HT1080 (cell line): ENCODE data around the gene ATP2A3. TPM values are rescaled to one million over a fixed set of nuclear protein-coding genes. Genes with fewer than 3 reads are reported as not detected.

ENCODE experiments used
- DNase-seq: peaks from one replicate; pipeline ENCODE4 v3.0.0-alpha.2; 2015; ENCODE audit warnings: low read depth
- total RNA-seq: library from RNA; depleted of rRNA; stranded (reverse); fragments of >200 nt; shearing (Covaris generic); gene quantifications from 2 replicates; pipeline ENCODE4 v1.2.3, GENCODE V29; 2014

The ATP2A3 gene
- total RNA-seq, 1 experiment from 2014 or later = not detected

- no peak for DNase-seq
Measured at GRCh38 chr17:3929764-3930163, 34.5 kb downstream of the ATP2A3 start.

DNA sequence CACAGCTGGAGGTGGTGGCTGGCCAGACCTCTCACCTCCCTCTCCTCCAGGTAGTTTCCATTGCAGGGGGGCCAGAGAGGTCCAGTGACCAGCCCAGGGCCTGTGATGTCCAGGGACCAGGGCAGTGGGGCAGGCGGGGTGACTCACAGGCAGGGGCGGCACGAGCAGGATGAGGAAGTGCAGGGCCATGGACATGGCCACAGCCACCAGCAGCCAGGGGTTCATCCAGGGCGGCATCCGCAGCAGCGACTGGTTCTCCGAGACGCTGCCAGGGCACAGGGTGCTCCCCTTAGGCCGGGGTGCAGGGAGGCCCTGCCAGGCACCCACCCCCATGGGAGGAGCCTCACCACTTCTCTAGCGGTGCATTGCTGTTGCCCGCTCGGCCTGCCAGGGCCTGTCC lies 35.1 kb downstream of the ATP2A3 start:
- no peak for DNase-seq

- no peak for DNase-seq
Measured at GRCh38 chr17:3928406-3928805, 35.8 kb downstream of the ATP2A3 start.

DNA sequence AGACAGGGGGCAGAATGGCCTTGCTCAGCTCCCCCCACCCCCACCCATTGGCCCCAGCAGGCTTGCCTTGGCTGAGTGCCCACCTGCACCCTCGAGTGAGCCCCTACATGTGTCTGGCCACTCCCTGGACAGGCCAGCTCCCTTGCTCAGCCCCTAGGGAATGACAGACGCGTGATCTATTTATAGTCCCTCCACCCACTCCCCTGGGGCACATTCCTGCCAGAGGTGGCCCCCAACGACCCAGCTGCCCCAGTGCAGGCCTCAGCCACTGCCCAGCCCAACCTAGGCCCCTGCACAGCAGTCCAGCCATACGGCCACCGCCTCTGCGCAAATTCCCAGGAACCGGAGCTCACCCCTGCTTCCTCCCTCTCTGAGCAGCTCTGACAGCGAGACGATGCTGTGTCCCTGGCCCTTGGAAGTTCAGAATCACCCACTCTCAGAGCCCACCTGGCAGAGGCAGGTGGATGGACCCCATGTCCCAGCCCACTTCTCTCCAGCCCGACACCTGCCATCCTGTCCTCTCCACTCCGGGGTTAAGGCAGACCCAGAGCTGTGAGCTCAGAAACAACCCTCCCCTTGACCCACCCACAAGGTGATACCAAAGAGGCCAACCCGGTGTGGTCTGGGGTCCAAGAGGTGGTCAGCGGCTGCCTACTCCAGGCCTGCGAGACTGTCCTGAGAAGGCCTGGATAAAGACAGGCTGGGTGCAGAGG lies 36.5 kb downstream of the ATP2A3 start:
- no peak for DNase-seq

GRCh38 chr17:3926860-3927627 lies 37.2 kb downstream of the ATP2A3 start:
- DNase-seq = no peak

- no peak for DNase-seq
Measured at GRCh38 chr17:3925684-3926485, 38.4 kb downstream of the ATP2A3 start.

GRCh38 chr17:3924512-3925350 lies 39.5 kb downstream of the ATP2A3 start:
- DNase-seq = no peak

DNA sequence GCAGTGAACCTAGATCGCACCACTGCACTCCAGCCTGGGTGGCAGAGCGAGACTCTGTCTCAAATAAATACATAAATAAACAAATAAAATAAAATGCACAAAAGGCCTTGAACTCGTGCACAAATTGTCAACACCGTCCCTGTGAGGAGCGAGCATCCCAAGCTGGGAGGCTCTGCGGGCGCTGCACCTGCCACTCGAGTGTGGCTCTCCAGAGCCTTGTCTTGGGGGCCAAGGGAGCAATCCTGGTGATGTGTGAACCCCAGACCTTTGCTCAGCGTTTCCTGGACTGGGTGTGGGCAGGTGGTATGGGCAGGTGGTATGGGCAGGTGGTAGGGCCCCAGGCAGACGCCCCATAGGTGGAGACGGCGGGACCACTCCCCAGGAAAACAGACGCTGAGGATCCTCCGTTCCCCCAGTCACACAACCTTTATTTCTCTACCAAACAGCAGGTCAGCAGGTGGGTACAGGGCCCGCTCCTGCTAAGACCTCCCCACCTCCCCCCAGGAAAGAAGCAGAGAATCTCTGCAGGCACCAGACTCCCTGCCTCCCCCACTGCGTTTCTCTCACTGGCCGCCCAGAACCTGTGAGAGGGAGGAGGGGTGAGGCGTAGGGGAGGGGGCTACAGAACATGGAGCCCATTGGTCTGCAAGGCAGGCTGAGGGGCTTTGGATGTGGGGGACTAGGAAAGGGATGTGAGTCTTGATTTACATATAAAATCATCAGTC lies 40.6 kb downstream of the ATP2A3 start:
- DNase-seq = no peak

- no peak for DNase-seq
Measured at GRCh38 chr17:3922765-3923164, 41.5 kb downstream of the ATP2A3 start.

- DNase-seq = no peak
Measured at GRCh38 chr17:3921502-3922319, 42.5 kb downstream of the ATP2A3 start.

DNA sequence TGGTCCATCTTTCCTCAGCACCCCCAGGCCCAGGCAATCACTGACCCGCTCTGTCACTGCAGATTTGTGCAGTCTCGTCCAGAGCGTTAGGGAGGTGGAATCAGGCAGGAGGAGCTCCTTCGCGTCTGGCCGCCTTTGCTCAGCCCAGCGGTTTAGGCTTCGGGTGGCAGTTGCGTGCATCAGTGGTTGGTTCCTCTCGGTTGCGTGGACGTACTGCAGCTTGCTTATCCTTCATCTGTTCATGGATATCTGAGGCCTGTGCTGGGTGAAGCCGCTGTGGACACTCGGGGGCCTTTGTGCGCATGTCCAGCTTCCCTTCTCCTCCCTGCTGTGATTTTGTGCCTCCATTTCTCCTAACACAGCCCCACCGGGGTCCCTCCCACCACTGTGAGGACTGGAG lies 43.2 kb downstream of the ATP2A3 start:
- no peak for DNase-seq

- DNase-seq = no peak
Measured at GRCh38 chr17:3919123-3919624, 45.1 kb downstream of the ATP2A3 start.

DNA sequence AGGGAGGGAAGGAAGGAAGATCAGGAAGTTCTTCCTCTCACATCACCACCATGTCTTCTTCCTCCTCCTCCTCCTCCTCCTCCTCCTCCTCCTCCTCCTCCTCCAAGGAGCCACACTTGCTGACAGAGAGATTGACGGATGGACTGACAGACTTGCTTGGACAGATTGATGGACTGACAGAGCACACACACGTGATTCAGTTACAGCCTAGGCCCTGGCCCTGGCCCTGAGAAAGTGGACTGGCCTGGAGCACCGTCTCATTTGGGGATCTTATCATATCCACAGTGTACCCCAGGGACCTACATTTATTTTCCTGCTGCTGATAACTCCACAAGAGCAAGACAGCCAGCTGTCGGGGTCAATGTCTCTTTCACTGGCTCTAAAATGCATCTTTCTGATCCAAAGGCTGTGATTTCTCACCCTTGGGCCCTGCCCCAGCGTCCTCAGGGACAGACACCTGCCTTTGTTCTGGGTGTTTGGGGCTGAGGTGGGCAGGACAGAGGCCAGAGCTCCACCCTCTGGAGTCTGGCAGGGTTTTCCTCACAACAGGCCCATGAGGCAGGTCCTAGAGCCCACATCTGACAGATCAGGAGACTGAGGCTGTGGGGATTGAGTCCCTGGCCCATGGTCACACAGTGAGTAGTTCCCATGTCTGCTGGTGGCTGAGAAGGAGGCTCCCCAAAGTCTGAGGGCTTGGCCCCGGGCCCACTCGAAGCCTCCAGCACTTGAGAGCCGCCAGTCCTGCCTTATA lies 45.7 kb downstream of the ATP2A3 start:
- no peak for DNase-seq

- no peak for DNase-seq
Measured at GRCh38 chr17:3917391-3917931, 46.8 kb downstream of the ATP2A3 start.

GRCh38 chr17:3916825-3917224 lies 47.4 kb downstream of the ATP2A3 start:
- DNase-seq = no peak

- peak; percentile 24 for DNase-seq
Measured at GRCh38 chr17:3915995-3916696, 48.1 kb downstream of the ATP2A3 start, which contains the start of gene P2RX1. TSS of gene P2RX1 (minus strand) at chr17:3916465. CDS start at chr17:3916225, 240 bp downstream.

GRCh38 chr17:3915581-3915994 lies 48.6 kb downstream of the ATP2A3 start:
- no peak for DNase-seq

DNA sequence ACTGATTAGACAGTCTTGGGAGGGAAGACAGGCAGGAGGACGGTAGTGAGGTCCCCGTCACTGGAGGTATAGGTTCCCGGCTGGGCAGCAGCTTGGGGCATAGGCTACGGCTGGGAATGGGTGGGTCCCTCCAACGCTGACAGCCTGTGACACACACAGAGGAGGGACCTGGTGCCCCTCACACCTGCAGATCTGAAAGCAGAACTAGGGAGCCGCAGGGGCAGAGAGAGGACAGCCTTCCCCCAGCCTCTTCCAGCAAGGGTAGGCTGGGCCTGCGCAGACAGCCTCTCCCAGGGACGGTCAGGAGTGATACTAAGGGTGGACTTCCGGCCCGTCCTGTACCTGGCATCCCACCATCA lies 49.9 kb downstream of the ATP2A3 start:
- no peak for DNase-seq
